HepG2 (cell line): Measurements from ENCODE around the gene LYRM7.

Experiments used
- ELF4 ChIP-seq: sonication (generic); formaldehyde crosslinking; IDR thresholded peaks from 2 replicates; pipeline ENCODE4 v1.5.0; 2020; ENCODE audit warnings: missing genetic modification reagents, mild to moderate bottlenecking, moderate library complexity, borderline replicate concordance
- HNRNPLL ChIP-seq: fragments of 200-400 bp; formaldehyde crosslinking; IDR thresholded peaks from 2 replicates; pipeline ENCODE4 v1.6.1; 2017; ENCODE audit warnings: mild to moderate bottlenecking, low read depth, low read length; ENCODE audit not compliant: poor library complexity, severe bottlenecking
- POLR2A ChIP-seq, 2 experiments: IDR thresholded peaks; 2 replicates each; pipeline ENCODE4 v1.6.1; 2011; ENCODE audit warnings: low read depth in 2 of 2, low read length in 2 of 2, mild to moderate bottlenecking in 1 of 2, moderate library complexity in 1 of 2; ENCODE audit not compliant: insufficient read depth in 1 of 2
- RAD21 ChIP-seq: fragments of 450-650 bp; formaldehyde crosslinking; IDR thresholded peaks from 2 replicates; pipeline ENCODE4 v1.5.0; 2020; ENCODE audit warnings: mild to moderate bottlenecking
- WIZ ChIP-seq: sonication (generic); formaldehyde crosslinking; IDR thresholded peaks from 2 replicates; pipeline ENCODE4 v1.5.1; 2020; ENCODE audit warnings: mild to moderate bottlenecking, missing genetic modification reagents
- ZNF225 ChIP-seq: sonication (generic); formaldehyde crosslinking; IDR thresholded peaks from 2 replicates; pipeline ENCODE4 v1.4.0; 2020; ENCODE audit warnings: mild to moderate bottlenecking, missing genetic modification reagents
- TF ChIP-seq, protein P1 (sequence below): sonication (generic); formaldehyde crosslinking; IDR thresholded peaks from 2 replicates; pipeline ENCODE4 v1.5.0; 2020; ENCODE audit warnings: mild to moderate bottlenecking, missing genetic modification reagents, moderate library complexity
- TF ChIP-seq, protein P2 (sequence below): sonication (generic); formaldehyde crosslinking; IDR thresholded peaks from 2 replicates; pipeline ENCODE4 v1.4.0; 2020; ENCODE audit warnings: missing genetic modification reagents

DNA sequence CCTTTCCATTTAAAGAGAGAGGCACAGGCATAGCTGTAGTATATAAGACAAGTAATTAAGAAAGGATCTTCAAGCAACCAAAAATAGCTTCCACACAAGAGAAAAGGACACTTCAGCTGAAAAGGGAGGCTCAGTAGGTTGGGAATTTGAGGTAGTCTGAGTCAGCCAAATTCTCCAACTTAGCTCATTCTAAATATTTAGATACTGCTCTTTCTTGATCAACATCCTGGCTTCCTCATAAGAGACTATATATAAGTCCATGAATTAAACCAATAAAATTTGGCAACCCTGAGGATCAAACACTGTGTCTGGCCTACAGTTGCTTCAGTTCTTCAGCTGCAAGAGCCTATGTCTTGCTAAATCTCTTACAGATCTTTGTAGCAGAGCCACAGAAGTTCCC, 23.5 kb upstream of the LYRM7 start:
- TF ChIP-seq RAD21 (CRISPR knock-in tag) (no peak), HNRNPLL (no peak), ELF4 (CRISPR knock-in tag) (no peak), ZNF225 (CRISPR knock-in tag) (no peak), POLR2A (IDR thresholded peaks at IDR 0.05; ENCODE audit: insufficient read depth in 1 of 2, low read depth in 2 of 2, low read length in 2 of 2) (no peak), WIZ (CRISPR knock-in tag) (no peak)
- TF ChIP-seq, protein P1, sequence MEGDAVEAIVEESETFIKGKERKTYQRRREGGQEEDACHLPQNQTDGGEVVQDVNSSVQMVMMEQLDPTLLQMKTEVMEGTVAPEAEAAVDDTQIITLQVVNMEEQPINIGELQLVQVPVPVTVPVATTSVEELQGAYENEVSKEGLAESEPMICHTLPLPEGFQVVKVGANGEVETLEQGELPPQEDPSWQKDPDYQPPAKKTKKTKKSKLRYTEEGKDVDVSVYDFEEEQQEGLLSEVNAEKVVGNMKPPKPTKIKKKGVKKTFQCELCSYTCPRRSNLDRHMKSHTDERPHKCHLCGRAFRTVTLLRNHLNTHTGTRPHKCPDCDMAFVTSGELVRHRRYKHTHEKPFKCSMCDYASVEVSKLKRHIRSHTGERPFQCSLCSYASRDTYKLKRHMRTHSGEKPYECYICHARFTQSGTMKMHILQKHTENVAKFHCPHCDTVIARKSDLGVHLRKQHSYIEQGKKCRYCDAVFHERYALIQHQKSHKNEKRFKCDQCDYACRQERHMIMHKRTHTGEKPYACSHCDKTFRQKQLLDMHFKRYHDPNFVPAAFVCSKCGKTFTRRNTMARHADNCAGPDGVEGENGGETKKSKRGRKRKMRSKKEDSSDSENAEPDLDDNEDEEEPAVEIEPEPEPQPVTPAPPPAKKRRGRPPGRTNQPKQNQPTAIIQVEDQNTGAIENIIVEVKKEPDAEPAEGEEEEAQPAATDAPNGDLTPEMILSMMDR (CRISPR knock-in tag), result no peak
- TF ChIP-seq, protein P2, sequence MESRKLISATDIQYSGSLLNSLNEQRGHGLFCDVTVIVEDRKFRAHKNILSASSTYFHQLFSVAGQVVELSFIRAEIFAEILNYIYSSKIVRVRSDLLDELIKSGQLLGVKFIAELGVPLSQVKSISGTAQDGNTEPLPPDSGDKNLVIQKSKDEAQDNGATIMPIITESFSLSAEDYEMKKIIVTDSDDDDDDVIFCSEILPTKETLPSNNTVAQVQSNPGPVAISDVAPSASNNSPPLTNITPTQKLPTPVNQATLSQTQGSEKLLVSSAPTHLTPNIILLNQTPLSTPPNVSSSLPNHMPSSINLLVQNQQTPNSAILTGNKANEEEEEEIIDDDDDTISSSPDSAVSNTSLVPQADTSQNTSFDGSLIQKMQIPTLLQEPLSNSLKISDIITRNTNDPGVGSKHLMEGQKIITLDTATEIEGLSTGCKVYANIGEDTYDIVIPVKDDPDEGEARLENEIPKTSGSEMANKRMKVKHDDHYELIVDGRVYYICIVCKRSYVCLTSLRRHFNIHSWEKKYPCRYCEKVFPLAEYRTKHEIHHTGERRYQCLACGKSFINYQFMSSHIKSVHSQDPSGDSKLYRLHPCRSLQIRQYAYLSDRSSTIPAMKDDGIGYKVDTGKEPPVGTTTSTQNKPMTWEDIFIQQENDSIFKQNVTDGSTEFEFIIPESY (CRISPR knock-in tag), result no peak
